Mesendoderm (in vitro differentiated cells): Measurements from ENCODE around the gene CYP4F8.

ENCODE experiments used
- DNase-seq: peaks from one replicate; pipeline ENCODE4 v3.0.0; 2013
- H2AK5ac ChIP-seq: 2 replicates; pipeline ENCODE4 v1.6.1; 2013; ENCODE audit warnings: low read length, inconsistent platforms
- H2BK120ac ChIP-seq: 2 replicates; pipeline ENCODE4 v1.6.1; 2013; ENCODE audit warnings: low read depth, mild to moderate bottlenecking, low read length, moderate library complexity, mixed read lengths
- H2BK15ac ChIP-seq: replicated peaks from 2 replicates; pipeline ENCODE4 v1.6.1; 2013; ENCODE audit warnings: low read depth, mild to moderate bottlenecking, moderate library complexity
- H2BK5ac ChIP-seq: 2 replicates; pipeline ENCODE4 v1.6.1; 2013; ENCODE audit warnings: low read length, inconsistent platforms
- H3K18ac ChIP-seq: 2 replicates; pipeline ENCODE4 v1.6.1; 2013; ENCODE audit warnings: mild to moderate bottlenecking, low read length, mixed read lengths
- H3K23ac ChIP-seq: one replicate; pipeline ENCODE4 v1.6.1; 2013; ENCODE audit warnings: low read length
- H3K27ac ChIP-seq: 2 replicates; pipeline ENCODE4 v1.5.1; 2013; ENCODE audit warnings: low read depth, mild to moderate bottlenecking, inconsistent platforms, low read length, moderate library complexity
- H3K27me3 ChIP-seq: 2 replicates; pipeline ENCODE4 v1.6.1; 2013; ENCODE audit warnings: low read length, control low read depth, mild to moderate bottlenecking, inconsistent platforms; ENCODE audit not compliant: insufficient read depth, poor library complexity
- H3K36me3 ChIP-seq: 2 replicates; pipeline ENCODE4 v1.6.1; 2013; ENCODE audit warnings: low read length, inconsistent platforms; ENCODE audit not compliant: control insufficient read depth, insufficient read depth
- H3K4ac ChIP-seq: one replicate; pipeline ENCODE4 v1.6.1; 2013; ENCODE audit warnings: low read depth, mild to moderate bottlenecking, low read length, moderate library complexity
- H3K4me1 ChIP-seq: 2 replicates; pipeline ENCODE4 v1.6.1; 2013; ENCODE audit warnings: low read depth, low read length, inconsistent platforms; ENCODE audit not compliant: control insufficient read depth
- H3K4me2 ChIP-seq: 2 replicates; pipeline ENCODE4 v1.6.1; 2013; ENCODE audit warnings: low read length
- H3K4me3 ChIP-seq: 2 replicates; pipeline ENCODE4 v1.5.1; 2013; ENCODE audit warnings: mild to moderate bottlenecking, low read length
- H3K56ac ChIP-seq: one replicate; pipeline ENCODE4 v1.6.1; 2013; ENCODE audit warnings: low read length
- H3K79me1 ChIP-seq: 2 replicates; pipeline ENCODE4 v1.6.1; 2013; ENCODE audit warnings: low read length, inconsistent platforms
- H3K79me2 ChIP-seq: 2 replicates; pipeline ENCODE4 v1.6.1; 2013; ENCODE audit warnings: mild to moderate bottlenecking, low read length; ENCODE audit not compliant: control insufficient read depth, insufficient read depth
- H3K9ac ChIP-seq: 2 replicates; pipeline ENCODE4 v1.6.1; 2013; ENCODE audit warnings: low read length, inconsistent platforms
- H4K5ac ChIP-seq: one replicate; pipeline ENCODE4 v1.6.1; 2013; ENCODE audit warnings: low read length
- H4K8ac ChIP-seq: one replicate; pipeline ENCODE4 v1.6.1; 2013; ENCODE audit warnings: low read depth, mild to moderate bottlenecking, control low read depth, low read length, moderate library complexity
- WGBS: extraction: QIAGEN DNeasy Blood & Tissue Kit; methylation state at CpG from one replicate; pipeline ENCODE4 v1.1.7; 2013; ENCODE audit warnings: low lambda C conversion rate, missing lambda C conversion rate; ENCODE audit not compliant: insufficient coverage; ENCODE audit errors: extremely low coverage; 5-methylcytosine and 5-hydroxymethylcytosine counted together

CYP4F8 gene

DNA sequence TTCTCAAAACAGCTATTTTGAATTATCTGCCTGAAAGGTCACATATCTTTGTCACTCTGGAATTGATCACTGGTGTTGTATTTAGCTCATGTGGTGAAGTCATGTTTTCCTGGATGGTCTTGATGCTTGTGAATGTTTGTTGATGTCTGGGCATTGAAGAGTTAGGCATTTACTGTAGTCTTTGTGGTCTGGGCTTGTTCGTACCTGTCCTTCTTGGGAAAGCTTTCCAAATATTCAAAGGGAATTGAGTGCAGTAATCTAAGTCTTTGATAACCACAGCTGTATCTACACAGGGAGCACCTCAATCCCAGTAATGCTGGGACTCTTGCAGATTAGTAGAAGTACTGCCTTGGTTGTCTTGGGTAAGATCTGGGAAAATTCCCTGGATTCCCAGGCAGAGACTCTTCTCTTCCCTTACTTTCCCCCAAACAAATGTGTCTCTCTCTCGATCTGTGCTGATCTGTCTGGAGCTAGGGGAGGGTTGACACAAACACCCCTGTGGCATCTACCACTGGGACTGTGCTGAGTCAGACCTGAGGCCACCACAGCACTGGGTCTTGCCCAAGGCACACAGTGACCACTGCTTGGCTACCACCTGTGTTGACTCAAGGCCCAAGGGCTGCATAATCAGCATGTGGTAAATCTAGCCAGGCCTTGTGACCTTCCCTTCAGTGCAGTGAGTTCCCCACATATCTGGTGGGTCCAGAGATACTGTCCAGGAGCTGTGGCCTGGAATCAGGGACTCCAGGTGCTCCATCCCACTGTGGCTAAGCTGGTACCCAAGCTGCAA, 20.2 kb downstream of the CYP4F8 start:
- H3K23ac ChIP-seq = no peak overlapping the region
- H3K36me3 ChIP-seq = no peaks in the 10 kb centered on the region
- H4K5ac ChIP-seq = no peak overlapping the region
- H2AK5ac ChIP-seq = no peak overlapping the region
- no peak overlapping the region for H2BK5ac ChIP-seq
- WGBS = no CpG with 5 or more reads among the region's 2 CpGs
- no peak overlapping the region for H2BK15ac ChIP-seq
- no peak overlapping the region for H2BK120ac ChIP-seq
- no peaks in the 10 kb centered on the region for H3K4me1 ChIP-seq
- no peak overlapping the region for H3K18ac ChIP-seq
- H3K4me3 ChIP-seq = no peak overlapping the region
- no peak overlapping the region for H3K56ac ChIP-seq
- no peak overlapping the region for H3K9ac ChIP-seq
- no peak for DNase-seq
- no peaks in the 10 kb centered on the region for H3K79me1 ChIP-seq
- no peak overlapping the region for H3K4ac ChIP-seq
- H3K79me2 ChIP-seq = no peaks in the 10 kb centered on the region
- H3K27ac ChIP-seq = no peak overlapping the region
- no peak overlapping the region for H3K4me2 ChIP-seq
- H4K8ac ChIP-seq = no peak overlapping the region
- H3K27me3 ChIP-seq = no peaks in the 10 kb centered on the region

DNA sequence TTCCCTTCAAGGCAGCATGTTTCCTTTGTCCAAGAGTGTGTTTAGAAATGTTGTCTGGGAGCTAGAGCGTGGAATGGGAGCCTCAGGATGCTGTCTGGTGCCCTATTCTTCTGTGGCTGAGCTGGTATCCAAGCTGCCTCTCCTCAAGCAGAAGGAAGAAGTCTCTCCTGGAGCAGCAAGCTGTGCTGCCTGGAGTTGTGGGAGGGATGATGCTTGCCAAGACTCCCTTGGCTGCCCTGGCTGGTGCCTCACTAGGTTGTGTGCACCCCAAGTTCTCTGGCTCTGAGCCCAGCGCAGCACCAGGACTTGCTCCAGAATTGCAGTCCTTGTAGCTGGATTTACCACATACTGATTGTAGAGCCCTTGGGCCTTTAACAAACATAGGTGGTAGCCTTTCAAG, 21.0 kb downstream of the CYP4F8 start:
- Histone ChIP-seq H3K4me2 (no peak overlapping the region), H3K27me3 (no peaks in the 10 kb centered on the region), H4K8ac (no peak overlapping the region), H3K79me1 (no peaks in the 10 kb centered on the region), H3K9ac (no peak overlapping the region), H3K4ac (no peak overlapping the region), H3K27ac (no peak overlapping the region), H2BK15ac (no peak overlapping the region), H3K79me2 (no peaks in the 10 kb centered on the region), H3K56ac (no peak overlapping the region), H3K4me3 (no peak overlapping the region), H4K5ac (no peak overlapping the region), H3K4me1 (no peaks in the 10 kb centered on the region), H2AK5ac (no peak overlapping the region), H3K36me3 (no peaks in the 10 kb centered on the region), H2BK5ac (no peak overlapping the region), H3K23ac (no peak overlapping the region), H3K18ac (no peak overlapping the region), H2BK120ac (no peak overlapping the region)
- no CpG with 5 or more reads among the region's 2 CpGs for WGBS
- no peak for DNase-seq

DNA sequence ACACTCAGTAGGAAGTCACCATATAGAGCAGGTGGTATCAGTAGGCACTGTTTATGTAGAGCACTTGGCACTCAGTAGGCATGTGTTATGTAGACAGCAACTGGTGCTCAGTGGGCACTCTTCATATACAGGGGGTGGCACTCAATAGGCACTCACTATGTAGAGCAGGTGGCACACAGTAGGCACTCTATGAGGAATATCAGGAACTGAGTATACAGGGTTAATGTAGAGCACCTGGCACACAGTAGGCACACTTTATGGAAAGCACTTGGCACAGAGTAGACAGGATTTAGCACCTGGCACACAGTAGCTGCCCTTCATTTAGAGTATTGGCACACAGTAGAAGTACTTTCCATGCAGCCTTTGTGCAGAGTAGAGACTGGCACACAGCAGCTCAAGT, 24.6 kb downstream of the CYP4F8 start:
- H3K4ac ChIP-seq = no peak overlapping the region
- no peak overlapping the region for H2BK120ac ChIP-seq
- H3K23ac ChIP-seq = no peak overlapping the region
- H3K4me2 ChIP-seq = no peak overlapping the region
- no peaks in the 10 kb centered on the region for H3K4me1 ChIP-seq
- H2BK5ac ChIP-seq = no peak overlapping the region
- H2AK5ac ChIP-seq = no peak overlapping the region
- no peaks in the 10 kb centered on the region for H3K36me3 ChIP-seq
- H3K4me3 ChIP-seq = no peak overlapping the region
- no peak overlapping the region for H4K5ac ChIP-seq
- no peak overlapping the region for H2BK15ac ChIP-seq
- H3K9ac ChIP-seq = no peak overlapping the region
- H3K79me2 ChIP-seq = no peaks in the 10 kb centered on the region
- DNase-seq = no peak
- H3K27me3 ChIP-seq = no peaks in the 10 kb centered on the region
- no peak overlapping the region for H3K27ac ChIP-seq
- no peak overlapping the region for H4K8ac ChIP-seq
- H3K56ac ChIP-seq = no peak overlapping the region
- no peak overlapping the region for H3K18ac ChIP-seq
- no peaks in the 10 kb centered on the region for H3K79me1 ChIP-seq

DNA sequence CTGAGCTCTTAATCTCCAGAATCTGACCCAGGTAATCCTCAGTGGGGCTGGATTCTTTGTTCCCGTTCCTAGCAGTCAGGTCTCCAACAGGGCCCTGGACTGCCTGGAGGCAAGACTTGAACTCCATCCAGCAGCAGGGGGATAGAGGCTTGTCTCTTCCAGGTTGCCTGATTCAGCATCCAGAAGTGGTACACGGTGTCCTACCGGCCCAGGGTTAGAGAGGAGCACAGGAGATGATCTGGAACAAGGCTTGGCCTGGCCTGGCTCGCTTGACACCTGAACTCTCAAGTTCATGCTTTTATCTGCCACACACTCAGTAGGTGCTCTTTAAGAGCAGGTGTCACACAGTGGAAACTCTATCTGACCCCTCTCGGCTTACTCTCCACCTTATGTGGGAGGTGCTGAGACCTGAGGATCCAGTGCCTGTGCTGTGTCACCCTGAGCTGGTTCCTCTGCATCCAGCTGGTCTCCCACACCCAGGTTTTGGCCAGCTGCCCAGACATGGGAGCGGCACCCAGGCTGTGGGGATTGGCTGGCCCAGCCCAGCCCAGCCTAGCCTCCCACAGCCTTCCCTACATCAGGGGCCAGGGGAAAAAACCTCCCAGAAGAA, 25.4 kb downstream of the CYP4F8 start, which contains the start of gene CYP4F3:
Gene CYP4F3 (plus strand): TSS at position 604 of the 610 bp plus-strand sequence. CDS start 519 bp downstream, outside the sequence.
- WGBS = no CpG with 5 or more reads among the region's 6 CpGs
- H3K23ac ChIP-seq = no peak within 1 kb of the TSS
- DNase-seq = no peak

DNA sequence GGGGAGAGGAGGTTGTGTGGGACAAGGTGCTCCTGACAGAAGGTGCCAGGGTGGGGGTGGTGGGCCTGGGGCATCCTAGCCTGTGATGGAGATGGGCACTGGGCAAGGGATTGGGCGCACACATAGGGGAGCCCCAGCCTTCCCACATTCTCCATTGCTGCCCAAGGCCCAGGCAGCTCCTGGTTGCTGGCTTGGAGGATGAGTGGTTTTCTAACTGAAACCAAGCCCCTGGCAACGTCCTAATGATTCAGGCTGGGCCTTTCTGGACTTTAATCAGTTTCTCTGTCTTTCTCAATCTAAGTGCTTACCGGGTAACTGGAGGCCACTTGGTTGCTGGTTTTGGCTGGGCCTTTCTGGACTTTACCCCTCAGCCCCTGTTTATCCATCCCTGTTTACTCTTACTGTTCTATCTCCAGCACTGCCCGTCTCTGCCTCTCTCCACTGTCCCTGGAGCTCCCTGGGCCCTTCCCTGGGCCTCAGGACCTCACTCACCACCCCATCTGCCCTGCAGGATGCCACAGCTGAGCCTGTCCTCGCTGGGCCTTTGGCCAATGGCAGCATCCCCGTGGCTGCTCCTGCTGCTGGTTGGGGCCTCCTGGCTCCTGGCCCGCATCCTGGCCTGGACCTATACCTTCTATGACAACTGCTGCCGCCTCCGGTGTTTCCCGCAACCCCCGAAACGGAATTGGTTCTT, 26.0 kb downstream of the CYP4F8 start:
- H2BK120ac ChIP-seq = no peak overlapping the region
- no peak overlapping the region for H2AK5ac ChIP-seq
- no peak overlapping the region for H2BK5ac ChIP-seq
- no peak overlapping the region for H3K4me2 ChIP-seq
- no peaks in the 10 kb centered on the region for H3K27me3 ChIP-seq
- no peak overlapping the region for H3K4me3 ChIP-seq
- DNase-seq = no peak
- H3K18ac ChIP-seq = no peak overlapping the region
- no CpG with 5 or more reads among the region's 12 CpGs for WGBS
- no peaks in the 10 kb centered on the region for H3K4me1 ChIP-seq
- no peak overlapping the region for H3K4ac ChIP-seq
- no peak overlapping the region for H4K8ac ChIP-seq
- H3K79me1 ChIP-seq = no peaks in the 10 kb centered on the region
- no peak overlapping the region for H4K5ac ChIP-seq
- H3K36me3 ChIP-seq = no peaks in the 10 kb centered on the region
- H3K9ac ChIP-seq = no peak overlapping the region
- no peak overlapping the region for H2BK15ac ChIP-seq
- H3K79me2 ChIP-seq = no peaks in the 10 kb centered on the region
- no peak overlapping the region for H3K23ac ChIP-seq
- no peak overlapping the region for H3K27ac ChIP-seq
- H3K56ac ChIP-seq = no peak overlapping the region

More for the DNA sequence above, 25.4 kb downstream of the CYP4F8 start, which contains the start of gene CYP4F3:
- Histone ChIP-seq H3K56ac (no peak within 1 kb of the TSS), H2AK5ac (no peak within 1 kb of the TSS), H3K27ac (no peak within 1 kb of the TSS), H3K4me3 (no peak within 1 kb of the TSS), H3K79me1 (no peaks in the 10 kb centered on the region), H2BK120ac (no peak within 1 kb of the TSS), H3K4me1 (no peaks in the 10 kb centered on the region), H3K36me3 (no peaks in the 10 kb centered on the region), H2BK15ac (no peak within 1 kb of the TSS), H3K18ac (no peak within 1 kb of the TSS), H4K8ac (no peak within 1 kb of the TSS), H3K27me3 (no peaks in the 10 kb centered on the region), H3K79me2 (no peaks in the 10 kb centered on the region), H3K9ac (no peak within 1 kb of the TSS), H4K5ac (no peak within 1 kb of the TSS), H3K4me2 (no peak within 1 kb of the TSS), H2BK5ac (no peak within 1 kb of the TSS), H3K4ac (no peak within 1 kb of the TSS)
